Measurements from ENCODE around the gene GLT1D1. TPM values are rescaled to one million over a fixed set of nuclear protein-coding genes. Genes with fewer than 3 reads are reported as not detected.

The GLT1D1 gene
- total RNA-seq, 1 donor from 2014 or later, result 6.5 TPM

DNA sequence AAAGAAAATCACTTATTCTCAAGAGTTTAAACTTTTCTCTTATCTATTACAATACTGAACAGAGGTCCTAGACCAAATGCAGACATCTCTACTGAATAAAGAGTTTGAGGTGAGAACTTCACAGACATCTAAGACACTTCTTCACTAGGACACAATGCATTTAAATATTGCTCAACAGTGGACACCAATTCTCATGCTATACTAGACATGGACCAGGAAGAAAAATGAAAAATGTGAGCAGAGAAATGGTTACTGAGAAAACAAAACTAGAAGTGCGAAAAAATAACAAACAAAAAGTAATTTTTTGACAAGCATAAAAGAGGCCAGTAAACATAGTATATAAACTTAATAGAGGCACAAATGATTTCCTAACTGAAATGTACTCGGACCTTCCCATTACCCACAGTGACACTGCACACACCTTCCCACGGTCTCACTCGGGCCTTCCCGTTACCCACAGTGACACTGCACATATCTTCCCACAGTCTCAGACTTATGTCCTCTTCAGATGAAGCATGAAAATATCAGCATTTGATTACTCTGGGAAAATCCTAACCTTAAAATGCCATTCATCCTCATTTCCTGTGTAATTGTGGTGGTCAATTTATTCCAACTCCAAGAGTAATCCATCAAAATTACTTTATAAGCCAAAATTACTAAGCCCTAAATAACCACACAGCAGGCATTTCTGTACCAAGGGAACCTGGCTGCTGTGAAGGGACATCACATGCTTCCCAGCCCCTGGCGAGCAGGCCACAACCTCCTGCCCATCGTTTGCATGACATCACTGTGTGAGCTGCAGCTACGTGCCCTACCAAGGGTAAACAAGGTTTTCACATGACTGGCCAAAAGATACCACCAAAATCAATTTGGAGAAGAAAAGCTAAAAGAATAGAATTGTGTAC is 35.9 kb upstream of the GLT1D1 start:
- H3K4me1 Mint-ChIP-seq (ENCODE audit: low read depth), result peaks cover 30% of the 10 kb centered on the region
- H3K27ac Mint-ChIP-seq, result peak overlapping the region; percentile 87
- DNase-seq (ENCODE audit: low spot score, unreplicated experiment), result no peak
- no peaks in the 10 kb centered on the region for H3K27me3 Mint-ChIP-seq
- no peaks in the 10 kb centered on the region for H3K9me3 Mint-ChIP-seq (ENCODE audit: low read depth)
- H3K4me3 Mint-ChIP-seq (ENCODE audit: low read depth), result no peak overlapping the region
- TF ChIP-seq, protein P1, sequence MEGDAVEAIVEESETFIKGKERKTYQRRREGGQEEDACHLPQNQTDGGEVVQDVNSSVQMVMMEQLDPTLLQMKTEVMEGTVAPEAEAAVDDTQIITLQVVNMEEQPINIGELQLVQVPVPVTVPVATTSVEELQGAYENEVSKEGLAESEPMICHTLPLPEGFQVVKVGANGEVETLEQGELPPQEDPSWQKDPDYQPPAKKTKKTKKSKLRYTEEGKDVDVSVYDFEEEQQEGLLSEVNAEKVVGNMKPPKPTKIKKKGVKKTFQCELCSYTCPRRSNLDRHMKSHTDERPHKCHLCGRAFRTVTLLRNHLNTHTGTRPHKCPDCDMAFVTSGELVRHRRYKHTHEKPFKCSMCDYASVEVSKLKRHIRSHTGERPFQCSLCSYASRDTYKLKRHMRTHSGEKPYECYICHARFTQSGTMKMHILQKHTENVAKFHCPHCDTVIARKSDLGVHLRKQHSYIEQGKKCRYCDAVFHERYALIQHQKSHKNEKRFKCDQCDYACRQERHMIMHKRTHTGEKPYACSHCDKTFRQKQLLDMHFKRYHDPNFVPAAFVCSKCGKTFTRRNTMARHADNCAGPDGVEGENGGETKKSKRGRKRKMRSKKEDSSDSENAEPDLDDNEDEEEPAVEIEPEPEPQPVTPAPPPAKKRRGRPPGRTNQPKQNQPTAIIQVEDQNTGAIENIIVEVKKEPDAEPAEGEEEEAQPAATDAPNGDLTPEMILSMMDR (IDR thresholded peaks at IDR 0.05; ENCODE audit: unreplicated experiment), result no peak
- H3K36me3 Mint-ChIP-seq (ENCODE audit: insufficient read depth), result peaks cover 33% of the 10 kb centered on the region

DNA sequence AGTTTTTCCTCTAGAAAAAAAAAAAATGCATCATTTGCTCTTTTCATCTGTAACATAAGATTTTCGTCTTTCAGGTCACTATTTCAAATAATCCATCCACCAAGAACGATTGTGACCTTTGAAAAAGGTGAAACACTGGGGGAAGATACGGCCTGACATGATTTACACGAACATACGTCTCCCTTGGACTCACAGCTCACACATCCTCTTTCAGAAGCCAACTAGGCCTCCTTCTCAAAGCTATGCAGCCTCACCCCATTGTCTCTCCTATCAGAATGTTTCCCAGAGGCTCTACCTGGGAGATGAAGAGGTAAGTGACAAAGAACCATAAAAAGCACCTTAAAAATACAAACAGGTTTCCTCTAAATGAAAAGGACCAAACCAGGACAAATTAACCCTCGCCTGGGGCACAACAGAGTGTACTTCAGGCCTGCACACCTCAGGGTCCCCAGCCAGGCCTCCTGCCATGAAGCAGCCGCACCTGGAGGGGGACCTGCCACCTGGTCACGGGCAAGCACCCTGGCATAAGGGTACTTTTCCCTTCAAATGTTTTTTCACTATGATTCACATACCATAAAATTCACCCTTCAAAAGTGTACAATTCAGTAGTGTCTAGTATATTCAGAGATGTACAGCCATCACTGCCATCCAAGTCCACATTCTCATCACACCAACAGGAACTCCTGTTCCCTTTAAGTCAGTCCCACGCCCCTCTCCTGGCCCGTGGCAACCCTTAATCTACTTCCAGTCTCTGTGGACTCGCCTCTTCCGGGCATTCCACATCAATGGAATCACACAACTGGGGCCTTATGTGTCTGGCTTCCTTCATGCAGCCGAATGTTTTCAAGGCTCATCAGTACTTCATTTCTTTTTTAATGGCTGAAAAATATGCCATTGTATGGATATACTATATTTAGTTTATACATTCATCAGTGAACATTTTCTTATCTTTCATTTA is 34.9 kb upstream of the GLT1D1 start:
- peak overlapping the region; percentile 87 for H3K27ac Mint-ChIP-seq
- H3K9me3 Mint-ChIP-seq (ENCODE audit: low read depth), result no peaks in the 10 kb centered on the region
- peaks cover 27% of the 10 kb centered on the region for H3K36me3 Mint-ChIP-seq (ENCODE audit: insufficient read depth)
- DNase-seq (ENCODE audit: low spot score, unreplicated experiment), result no peak
- no peaks in the 10 kb centered on the region for H3K27me3 Mint-ChIP-seq
- H3K4me1 Mint-ChIP-seq (ENCODE audit: low read depth), result peaks cover 32% of the 10 kb centered on the region
- TF ChIP-seq, protein P1 (IDR thresholded peaks at IDR 0.05; ENCODE audit: unreplicated experiment), result no peak
- H3K4me3 Mint-ChIP-seq (ENCODE audit: low read depth), result no peak overlapping the region

DNA sequence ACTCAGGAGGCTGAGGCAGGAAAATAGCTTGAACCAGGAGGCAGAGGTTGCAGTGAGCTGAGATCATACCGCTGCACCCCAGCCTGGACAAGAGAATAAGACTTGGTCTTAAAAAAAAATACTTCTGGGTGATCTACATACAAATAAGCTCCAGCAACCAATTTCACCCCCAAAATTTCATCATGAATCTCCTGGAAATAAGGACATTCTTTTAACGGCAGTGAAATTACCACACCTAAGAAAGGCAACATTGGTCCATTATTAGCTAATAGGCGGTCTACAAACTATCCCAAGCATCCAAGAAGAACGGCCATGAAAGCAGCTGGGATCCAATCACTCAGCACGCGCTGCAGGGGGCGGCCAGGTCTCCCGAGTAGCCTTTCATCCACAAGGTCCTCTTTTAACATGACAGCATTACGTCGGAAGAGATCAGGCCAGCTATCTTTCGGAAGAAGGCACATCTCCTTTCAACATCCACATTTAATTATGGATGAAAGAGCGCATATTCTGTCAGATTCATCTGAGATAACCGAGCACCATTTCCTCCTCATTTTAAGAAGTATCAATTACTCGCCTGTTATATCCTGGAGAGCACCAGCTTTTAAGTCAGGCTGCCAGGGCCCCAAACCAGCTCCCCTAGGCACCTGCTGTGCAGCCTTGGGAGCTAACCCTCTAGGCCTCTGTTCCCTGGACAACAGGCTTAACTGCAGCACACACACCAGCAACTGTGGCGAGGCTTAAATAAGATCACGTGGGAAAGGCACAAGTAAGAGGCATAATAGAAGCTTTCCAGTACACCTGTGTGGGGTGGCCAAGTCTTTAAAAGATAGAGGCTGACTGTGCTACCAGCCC is 33.8 kb upstream of the GLT1D1 start:
- Mint-ChIP-seq H3K36me3 (ENCODE audit: insufficient read depth) (peaks cover 19% of the 10 kb centered on the region), H3K27ac (peak overlapping the region; percentile 49), H3K4me3 (ENCODE audit: low read depth) (no peak overlapping the region), H3K27me3 (no peaks in the 10 kb centered on the region), H3K4me1 (ENCODE audit: low read depth) (peaks cover 32% of the 10 kb centered on the region), H3K9me3 (ENCODE audit: low read depth) (no peaks in the 10 kb centered on the region)
- TF ChIP-seq, protein P1 (IDR thresholded peaks at IDR 0.05; ENCODE audit: unreplicated experiment), result no peak
- no peak for DNase-seq (ENCODE audit: low spot score, unreplicated experiment)

DNA sequence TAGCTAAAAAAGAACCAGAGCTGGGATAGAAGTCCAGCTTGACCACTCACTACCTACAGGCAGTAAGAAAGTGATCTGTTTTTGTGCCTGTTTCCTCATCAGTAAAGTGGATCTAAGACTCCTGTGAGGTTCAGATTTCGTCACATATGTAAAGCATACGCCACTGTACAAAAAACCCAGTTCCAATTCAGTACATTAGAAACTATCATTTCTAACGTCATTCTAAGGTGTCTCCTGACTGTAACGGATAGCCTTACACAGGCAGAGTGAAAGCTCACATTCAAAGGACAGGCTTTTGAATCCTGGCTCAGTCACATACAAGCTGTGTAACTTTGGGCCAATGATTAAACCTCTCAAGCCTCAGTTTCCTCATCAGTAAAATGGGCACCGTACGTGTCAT is 33.0 kb upstream of the GLT1D1 start:
- Mint-ChIP-seq H3K27ac (no peak overlapping the region), H3K27me3 (no peaks in the 10 kb centered on the region), H3K9me3 (ENCODE audit: low read depth) (no peaks in the 10 kb centered on the region), H3K4me1 (ENCODE audit: low read depth) (peaks cover 36% of the 10 kb centered on the region), H3K4me3 (ENCODE audit: low read depth) (no peak overlapping the region), H3K36me3 (ENCODE audit: insufficient read depth) (peaks cover 12% of the 10 kb centered on the region)
- DNase-seq (ENCODE audit: low spot score, unreplicated experiment), result no peak
- TF ChIP-seq, protein P1 (IDR thresholded peaks at IDR 0.05; ENCODE audit: unreplicated experiment), result no peak

Measured in progenitor cell of endocrine pancreas (in vitro differentiated cells).